ENCODE data around the gene PCDH12.

Gene PCDH12

DNA sequence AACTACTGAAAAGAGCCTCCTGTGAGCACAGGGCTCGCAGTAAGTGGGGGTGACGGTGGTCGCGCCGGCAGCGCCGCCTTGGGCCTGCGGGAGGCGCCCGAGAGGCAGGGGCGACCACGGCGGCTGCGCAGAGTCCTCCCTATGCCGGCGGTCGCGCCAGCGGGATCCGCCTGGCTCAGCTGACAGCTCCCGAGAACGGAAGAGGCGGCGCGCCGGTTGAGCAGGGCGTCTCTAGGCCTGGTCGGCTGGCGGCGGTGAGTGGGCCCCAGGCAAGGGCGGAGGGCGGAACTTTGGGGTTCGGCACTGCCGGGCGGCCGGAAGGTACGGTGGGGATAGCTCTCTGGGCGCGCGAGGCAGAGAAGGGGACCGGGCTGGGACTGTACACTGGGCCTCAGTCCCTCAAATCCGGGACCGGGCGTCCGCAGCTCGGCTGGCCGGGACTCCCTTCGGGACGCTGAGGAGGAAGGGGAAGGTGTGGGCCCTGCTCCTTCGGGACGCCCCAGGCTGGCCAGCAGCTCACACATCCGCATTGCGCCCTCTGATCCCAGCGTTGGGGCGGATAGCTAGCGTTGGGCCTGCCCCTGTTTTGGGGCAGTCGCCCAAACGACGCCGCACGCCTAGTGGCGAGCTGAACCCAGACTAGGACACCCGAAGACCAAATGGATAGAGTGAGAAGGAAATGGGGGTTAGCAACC lies 11.1 kb upstream of the PCDH12 start, which contains the start of gene RNF14:
RNF14 (plus strand) TSS at position 192 of the 695 bp plus-strand sequence. CDS start 4,484 bp downstream, outside the sequence.
- TF ChIP-seq, protein P1, sequence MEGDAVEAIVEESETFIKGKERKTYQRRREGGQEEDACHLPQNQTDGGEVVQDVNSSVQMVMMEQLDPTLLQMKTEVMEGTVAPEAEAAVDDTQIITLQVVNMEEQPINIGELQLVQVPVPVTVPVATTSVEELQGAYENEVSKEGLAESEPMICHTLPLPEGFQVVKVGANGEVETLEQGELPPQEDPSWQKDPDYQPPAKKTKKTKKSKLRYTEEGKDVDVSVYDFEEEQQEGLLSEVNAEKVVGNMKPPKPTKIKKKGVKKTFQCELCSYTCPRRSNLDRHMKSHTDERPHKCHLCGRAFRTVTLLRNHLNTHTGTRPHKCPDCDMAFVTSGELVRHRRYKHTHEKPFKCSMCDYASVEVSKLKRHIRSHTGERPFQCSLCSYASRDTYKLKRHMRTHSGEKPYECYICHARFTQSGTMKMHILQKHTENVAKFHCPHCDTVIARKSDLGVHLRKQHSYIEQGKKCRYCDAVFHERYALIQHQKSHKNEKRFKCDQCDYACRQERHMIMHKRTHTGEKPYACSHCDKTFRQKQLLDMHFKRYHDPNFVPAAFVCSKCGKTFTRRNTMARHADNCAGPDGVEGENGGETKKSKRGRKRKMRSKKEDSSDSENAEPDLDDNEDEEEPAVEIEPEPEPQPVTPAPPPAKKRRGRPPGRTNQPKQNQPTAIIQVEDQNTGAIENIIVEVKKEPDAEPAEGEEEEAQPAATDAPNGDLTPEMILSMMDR (IDR thresholded peaks at IDR 0.05; ENCODE audit: control extremely low read depth, extremely low read depth, low read depth, missing control alignments) = peak; percentile 87
- DNase-seq (ENCODE audit: extremely low spot score) = peak; percentile 95
- POLR2A ChIA-PET = interaction anchor here (0.5 to 1.4 kb wide), 4 partner anchors 23 to 350 kb away, joined by 3 to 15 read pairs (median 3); partner anchors contain the start of genes DELE1 and GNPDA1
- CTCF ChIA-PET = interaction anchor here (0.6 to 6.9 kb wide), 54 partner anchors 9 to 744 kb away, joined by 3 to 145 read pairs (median 4); partner anchors contain the start of genes DELE1, DIAPH1, FCHSD1 and GNPDA1

DNA sequence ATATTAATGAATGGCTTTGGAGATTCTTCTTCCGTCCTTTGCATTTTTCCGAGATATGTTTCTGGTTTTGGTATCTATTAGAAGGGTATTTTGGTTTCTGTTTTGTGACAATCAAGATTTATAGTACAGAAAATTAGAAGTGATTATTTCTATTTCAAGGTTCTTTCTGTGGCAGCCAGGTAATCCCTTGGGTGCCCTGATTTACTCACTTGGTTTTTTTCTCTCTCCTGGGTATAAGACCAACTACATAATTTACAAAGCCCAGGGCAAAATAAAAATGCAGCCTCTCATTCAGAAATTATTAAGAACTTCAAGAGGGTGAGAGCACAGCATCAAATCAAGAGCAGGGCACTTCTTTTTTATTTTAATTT lies 8.9 kb upstream of the PCDH12 start:
- CTCF ChIA-PET = interaction anchor here (1.2 to 6.9 kb wide), 5 partner anchors 10 to 130 kb away, joined by 3 to 145 read pairs (median 30); partner anchors contain the start of genes GNPDA1 and PCDH12
- POLR2A ChIA-PET = no interaction called here
- TF ChIP-seq, protein P1 (IDR thresholded peaks at IDR 0.05; ENCODE audit: control extremely low read depth, extremely low read depth, low read depth, missing control alignments) = no peak
- DNase-seq (ENCODE audit: extremely low spot score) = no peak

DNA sequence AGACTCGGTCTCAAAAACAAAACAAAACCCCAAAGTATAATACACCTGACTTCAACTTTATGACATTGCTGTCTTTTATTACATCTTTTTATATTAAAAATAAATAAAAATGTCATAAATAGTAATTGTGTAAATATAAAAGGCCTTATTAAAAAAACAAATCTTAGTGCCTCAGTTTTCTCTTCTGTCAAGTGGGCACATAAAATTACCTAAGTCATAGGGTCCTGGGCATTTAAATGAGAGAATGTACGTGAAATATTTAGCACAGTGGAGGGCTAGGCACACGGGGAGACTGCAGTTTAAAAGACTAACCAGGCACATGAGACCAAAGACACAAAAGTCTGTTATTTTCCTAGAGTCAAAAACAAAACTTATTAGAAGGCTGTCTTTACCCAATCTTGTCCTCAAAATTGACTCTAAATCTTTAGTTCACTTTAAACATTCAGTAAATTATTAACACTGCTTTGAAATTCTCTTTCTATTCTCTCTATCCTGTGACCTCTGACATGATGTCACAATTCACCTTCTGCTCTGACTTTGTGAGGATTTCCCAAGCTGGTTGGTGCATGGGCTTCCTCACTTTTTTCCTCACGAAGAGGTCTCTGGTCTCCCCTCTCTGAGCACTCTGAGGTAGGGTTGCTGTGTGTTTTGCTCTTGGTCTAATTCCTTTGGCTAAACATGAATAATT lies 8.4 kb upstream of the PCDH12 start:
- ChIA-PET POLR2A (no interaction called here), CTCF (interaction anchor here (1.7 to 4.9 kb wide), 2 partner anchors 25 to 48 kb away, joined by 3 to 52 read pairs; partner anchors contain the start of gene GNPDA1)

DNA sequence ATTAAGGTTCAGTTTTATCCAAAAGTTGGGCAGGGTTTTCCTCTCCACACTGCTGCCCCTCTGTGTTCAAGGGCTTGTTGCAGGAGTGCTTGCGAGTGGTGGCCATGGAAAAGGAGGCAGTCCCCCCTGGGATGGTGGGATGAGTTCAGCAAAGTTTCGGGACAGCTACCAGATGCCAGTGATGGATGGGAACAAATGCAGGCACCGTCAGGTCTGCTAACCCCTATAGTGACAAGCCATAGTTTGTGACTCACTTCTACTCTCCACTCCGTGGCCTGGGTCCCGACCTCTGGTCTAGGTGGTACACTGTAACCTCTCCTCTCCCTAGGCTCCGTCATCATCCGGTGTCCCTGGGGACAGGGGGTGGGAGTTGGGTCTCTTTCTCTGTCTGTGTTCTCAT lies 7.1 kb upstream of the PCDH12 start:
- TF ChIP-seq, protein P1 (IDR thresholded peaks at IDR 0.05; ENCODE audit: control extremely low read depth, extremely low read depth, low read depth, missing control alignments) = no peak
- DNase-seq (ENCODE audit: extremely low spot score) = no peak
- CTCF ChIA-PET = interaction anchor here (1.7 kb wide), 1 partner anchor 27 kb away, joined by 3 read pairs; no protein-coding TSS in a partner anchor
- POLR2A ChIA-PET = no interaction called here

More for the DNA sequence above, 8.4 kb upstream of the PCDH12 start:
- no peak for DNase-seq (ENCODE audit: extremely low spot score)
- TF ChIP-seq, protein P1 (IDR thresholded peaks at IDR 0.05; ENCODE audit: control extremely low read depth, extremely low read depth, low read depth, missing control alignments) = no peak

DNA sequence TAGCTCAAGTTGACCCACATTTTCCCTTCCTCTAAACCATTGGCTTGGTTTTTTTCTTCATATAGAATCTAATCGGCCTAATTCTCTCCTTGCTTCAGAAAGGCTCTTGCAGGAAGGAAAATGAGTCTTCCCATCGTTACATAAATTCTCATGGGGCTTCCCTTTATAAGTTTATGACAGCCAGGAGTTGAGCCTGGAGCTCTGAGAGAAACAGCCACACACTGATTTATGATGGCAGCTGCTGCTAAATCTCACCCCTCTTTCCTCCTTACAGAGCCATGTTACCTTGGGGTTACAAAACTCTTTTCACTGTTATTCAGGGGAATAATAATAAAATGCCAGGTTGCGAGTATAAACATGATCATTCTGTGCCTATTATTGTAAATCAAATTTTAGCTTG lies 5.7 kb upstream of the PCDH12 start:
- CTCF ChIA-PET = interaction anchor here (0.7 to 1.1 kb wide), 3 partner anchors 16 to 299 kb away, joined by 3 read pairs; no protein-coding TSS in a partner anchor
- TF ChIP-seq, protein P1 (IDR thresholded peaks at IDR 0.05; ENCODE audit: control extremely low read depth, extremely low read depth, low read depth, missing control alignments) = no peak
- POLR2A ChIA-PET = no interaction called here
- DNase-seq (ENCODE audit: extremely low spot score) = no peak

DNA sequence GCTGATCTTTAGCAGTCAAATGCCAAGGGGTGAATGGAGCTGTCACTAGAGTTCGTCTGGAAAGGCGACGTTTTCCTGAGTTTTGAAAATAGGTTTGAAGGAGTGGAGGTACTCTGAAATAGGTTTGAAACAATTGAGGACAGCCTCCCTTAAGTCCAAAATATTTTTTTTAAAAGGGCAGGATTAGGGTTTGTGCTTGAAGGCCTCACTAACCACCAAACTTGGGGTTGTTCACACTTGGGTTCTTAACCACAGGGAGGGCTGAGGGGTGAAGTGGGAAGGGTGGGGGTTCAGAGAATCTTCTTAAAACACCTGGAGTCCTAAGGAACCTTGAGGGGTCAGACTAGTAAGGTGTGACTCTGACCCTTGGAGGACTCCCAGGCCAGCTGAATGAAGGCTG lies 3.5 kb upstream of the PCDH12 start:
- ChIA-PET CTCF (interaction anchor here (0.7 to 10.0 kb wide), 64 partner anchors 9 to 819 kb away, joined by 3 to 145 read pairs (median 5); partner anchors contain the start of genes DELE1, DIAPH1, GNPDA1 and HDAC3), POLR2A (interaction anchor here (1.4 kb wide), 1 partner anchor 38 kb away, joined by 4 read pairs; the partner anchor contains the start of gene DELE1)
- DNase-seq (ENCODE audit: extremely low spot score) = no peak
- TF ChIP-seq, protein P1 (IDR thresholded peaks at IDR 0.05; ENCODE audit: control extremely low read depth, extremely low read depth, low read depth, missing control alignments) = no peak
